Measurements from ENCODE around the gene EFCC1. TPM values are rescaled to one million over a fixed set of nuclear protein-coding genes. Genes with fewer than 3 reads are reported as not detected.

Gene EFCC1
- polyA plus RNA-seq (ENCODE audit: insufficient read length in 10 of 10), result 1 to 10 TPM in 8 of 10 donors, under 1 TPM in 2; 0.79 to 1.6 (median 1.3) TPM
- long read RNA-seq, donor 1, result 0 reads
- long read RNA-seq, donor 2, partial matches to known transcripts, result 0 of 1 reads
- long read RNA-seq, donor 2, other reads (novel, unspliced or antisense), result 0 of 1 reads
- long read RNA-seq, donor 3, result 0 reads
- long read RNA-seq, donor 4, result 0 reads
- long read RNA-seq, donor 5, result 0 reads
- long read RNA-seq, donor 6, partial matches to known transcripts, result 0 of 1 reads
- long read RNA-seq, donor 6, other reads (novel, unspliced or antisense), result 0 of 1 reads
- long read RNA-seq, donor 7, result 0 reads
- long read RNA-seq, donor 8, partial matches to known transcripts, result 0 of 1 reads
- long read RNA-seq, donor 8, other reads (novel, unspliced or antisense), result 0 of 1 reads
- long read RNA-seq, donor 9, result 0 reads

- peak; percentile 36 to 92 (median 73) for DNase-seq
Observed at GRCh38 chr3:129001101-129001805, at the start of gene EFCC1. Gene EFCC1 (plus strand): TSS chr3:129001304. CDS start chr3:129001629, 325 bp downstream.

GRCh38 chr3:128956440-128956839 is 44.7 kb upstream of the EFCC1 start:
- DNase-seq, result no peak

- no peak for DNase-seq
Observed at GRCh38 chr3:128965280-128965679, 35.8 kb upstream of the EFCC1 start.

GRCh38 chr3:128965818-128966217 is 35.3 kb upstream of the EFCC1 start:
- DNase-seq, result no peak

GRCh38 chr3:128967748-128968355 is 33.3 kb upstream of the EFCC1 start:
- DNase-seq, result no peak

GRCh38 chr3:128969993-128970739 is 30.9 kb upstream of the EFCC1 start:
- peak; percentile 27 to 71 (median 62) for DNase-seq

- DNase-seq, result no peak
Observed at GRCh38 chr3:128970740-128971047, 30.4 kb upstream of the EFCC1 start.

GRCh38 chr3:128971421-128972100 is 29.5 kb upstream of the EFCC1 start:
- peak; percentile 62 to 78 (median 76) for DNase-seq

GRCh38 chr3:128973988-128974564 is 27.0 kb upstream of the EFCC1 start:
- DNase-seq, result no peak

GRCh38 chr3:128975276-128975675 is 25.8 kb upstream of the EFCC1 start:
- no peak for DNase-seq

GRCh38 chr3:128983293-128984069 is 17.6 kb upstream of the EFCC1 start:
- no peak for DNase-seq

- DNase-seq, result no peak
Observed at GRCh38 chr3:128984596-128984995, 16.5 kb upstream of the EFCC1 start.

GRCh38 chr3:128987302-128988100 is 13.6 kb upstream of the EFCC1 start:
- no peak for DNase-seq

- no peak for DNase-seq
Observed at GRCh38 chr3:128988286-128988685, 12.8 kb upstream of the EFCC1 start.

- DNase-seq, result no peak
Observed at GRCh38 chr3:128991355-128991895, 9.7 kb upstream of the EFCC1 start.

GRCh38 chr3:128992926-128993460 is 8.1 kb upstream of the EFCC1 start:
- no peak for DNase-seq

GRCh38 chr3:128993461-128994172 is 7.5 kb upstream of the EFCC1 start, which contains the start of gene CFAP92:
Gene CFAP92 (minus strand): TSS chr3:128994076. CDS start chr3:128993304, 772 bp downstream.
- peak in 2 of 3 donors; percentile 80 to 87 for DNase-seq

GRCh38 chr3:128994173-128994512 is 7.0 kb upstream of the EFCC1 start:
- peak in 1 of 3 donors; percentile 58 for DNase-seq

Data from muscle of back (tissue), 13 donors.